ENCODE data around the gene TMSB10.

TMSB10 gene

GRCh38 chr2:84856787-84857186 is 48.7 kb upstream of the TMSB10 start (continued):
- TF ChIP-seq ZNF398 (tag by site-specific recombination; IDR thresholded peaks at IDR 0.05) (no peak), ZNF423 (tag by site-specific recombination; IDR thresholded peaks at IDR 0.05) (no peak)

- Histone ChIP-seq H3K27ac (ENCODE audit: extremely low read depth, low read depth, low read length) (no peak overlapping the region), H3K4me3 (ENCODE audit: low read depth, low read length) (no peak overlapping the region), H3K9me3 (ENCODE audit: control insufficient read depth, insufficient read depth, low read depth, low read length) (no peaks in the 10 kb centered on the region), H3K36me3 (ENCODE audit: control insufficient read depth in 2 of 2, insufficient read depth in 1 of 2, low read length in 2 of 2) (no peaks in the 10 kb centered on the region), H3K4me1 (ENCODE audit: control insufficient read depth, insufficient read depth, low read length) (no peaks in the 10 kb centered on the region)
- TF ChIP-seq ZNF19 (tag by site-specific recombination; IDR thresholded peaks at IDR 0.05; ENCODE audit: low read depth), result no peak
- TF ChIP-seq ZBTB20 (tag by site-specific recombination; IDR thresholded peaks at IDR 0.05), result no peak
- no peak for TF ChIP-seq ZNF140 (tag by site-specific recombination; IDR thresholded peaks at IDR 0.05)
- no peak for TF ChIP-seq PRDM1 (tag by site-specific recombination; IDR thresholded peaks at IDR 0.05)
- no peak for TF ChIP-seq ZNF280C (tag by site-specific recombination; IDR thresholded peaks at IDR 0.05)
- TF ChIP-seq ZNF239 (tag by site-specific recombination; IDR thresholded peaks at IDR 0.05), result no peak
- TF ChIP-seq, protein P1, sequence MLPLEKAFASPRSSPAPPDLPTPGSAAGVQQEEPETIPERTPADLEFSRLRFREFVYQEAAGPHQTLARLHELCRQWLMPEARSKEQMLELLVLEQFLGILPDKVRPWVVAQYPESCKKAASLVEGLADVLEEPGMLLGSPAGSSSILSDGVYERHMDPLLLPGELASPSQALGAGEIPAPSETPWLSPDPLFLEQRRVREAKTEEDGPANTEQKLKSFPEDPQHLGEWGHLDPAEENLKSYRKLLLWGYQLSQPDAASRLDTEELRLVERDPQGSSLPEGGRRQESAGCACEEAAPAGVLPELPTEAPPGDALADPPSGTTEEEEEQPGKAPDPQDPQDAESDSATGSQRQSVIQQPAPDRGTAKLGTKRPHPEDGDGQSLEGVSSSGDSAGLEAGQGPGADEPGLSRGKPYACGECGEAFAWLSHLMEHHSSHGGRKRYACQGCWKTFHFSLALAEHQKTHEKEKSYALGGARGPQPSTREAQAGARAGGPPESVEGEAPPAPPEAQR (tag by site-specific recombination; IDR thresholded peaks at IDR 0.05), result no peak
- TF ChIP-seq ZBTB49 (tag by site-specific recombination; IDR thresholded peaks at IDR 0.05; ENCODE audit: low read depth), result no peak
- no peak for TF ChIP-seq ZNF624 (tag by site-specific recombination; IDR thresholded peaks at IDR 0.05)
- TF ChIP-seq ZIC2 (tag by site-specific recombination; IDR thresholded peaks at IDR 0.05), result no peak
- no peak for TF ChIP-seq ZNF202 (tag by site-specific recombination; IDR thresholded peaks at IDR 0.05; ENCODE audit: borderline replicate concordance)
- TF ChIP-seq ZNF777 (tag by site-specific recombination; IDR thresholded peaks at IDR 0.05; ENCODE audit: borderline replicate concordance), result no peak
- TF ChIP-seq ZSCAN16 (tag by site-specific recombination; IDR thresholded peaks at IDR 0.05), result no peak
- TF ChIP-seq ZBTB10 (tag by site-specific recombination; IDR thresholded peaks at IDR 0.05), result no peak
- no peak for TF ChIP-seq ZNF658 (tag by site-specific recombination; IDR thresholded peaks at IDR 0.05)
- TF ChIP-seq ZBTB48 (tag by site-specific recombination; IDR thresholded peaks at IDR 0.05), result no peak
- no peak for TF ChIP-seq ZNF544 (tag by site-specific recombination; IDR thresholded peaks at IDR 0.05)
- TF ChIP-seq, protein P2, sequence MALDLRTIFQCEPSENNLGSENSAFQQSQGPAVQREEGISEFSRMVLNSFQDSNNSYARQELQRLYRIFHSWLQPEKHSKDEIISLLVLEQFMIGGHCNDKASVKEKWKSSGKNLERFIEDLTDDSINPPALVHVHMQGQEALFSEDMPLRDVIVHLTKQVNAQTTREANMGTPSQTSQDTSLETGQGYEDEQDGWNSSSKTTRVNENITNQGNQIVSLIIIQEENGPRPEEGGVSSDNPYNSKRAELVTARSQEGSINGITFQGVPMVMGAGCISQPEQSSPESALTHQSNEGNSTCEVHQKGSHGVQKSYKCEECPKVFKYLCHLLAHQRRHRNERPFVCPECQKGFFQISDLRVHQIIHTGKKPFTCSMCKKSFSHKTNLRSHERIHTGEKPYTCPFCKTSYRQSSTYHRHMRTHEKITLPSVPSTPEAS (tag by site-specific recombination; IDR thresholded peaks at IDR 0.05), result no peak
- TF ChIP-seq PRDM4 (tag by site-specific recombination; IDR thresholded peaks at IDR 0.05), result no peak
- TF ChIP-seq ZNF175 (tag by site-specific recombination; IDR thresholded peaks at IDR 0.05), result no peak
- CTCF ChIA-PET, result interaction anchor here (0.6 to 2.4 kb wide), 12 partner anchors 12 to 395 kb away, joined by 3 to 8 read pairs (median 4); no protein-coding TSS in a partner anchor
- POLR2A ChIA-PET, result no interaction called here
Observed at GRCh38 chr2:84857566-84857965, 47.9 kb upstream of the TMSB10 start.

All from HEK293 (cell line).